Naive B cell (primary cell): ENCODE data around the gene SRPK1. TPM values are rescaled to one million over a fixed set of nuclear protein-coding genes. Genes with fewer than 3 reads are reported as not detected.

Experiments
- ATAC-seq, 2 donors: fragments of 150-1000 bp; cut with Tn5 transposase; 2 replicates each; pipeline ENCODE4 v1.10.0; 2021; ENCODE audit warnings: low read depth in 2 of 2, mild to moderate bottlenecking in 2 of 2, moderate library complexity in 2 of 2
- DNase-seq: peaks from one replicate; pipeline ENCODE4 v3.0.0; 2022
- H3K27ac Mint-ChIP-seq, 6 donors: one replicate each; pipeline ENCODE4 v1.8.0; 2020 to 2022; ENCODE audit warnings: mild to moderate bottlenecking in 6 of 6, mixed read lengths in 6 of 6, moderate library complexity in 5 of 6, inconsistent platforms in 2 of 6
- H3K27me3 Mint-ChIP-seq, 3 donors: one replicate each; pipeline ENCODE4 v1.8.0; 2021 to 2022; ENCODE audit warnings: mixed read lengths in 3 of 3, mild to moderate bottlenecking in 1 of 3
- H3K36me3 Mint-ChIP-seq, 2 donors: one replicate each; pipeline ENCODE4 v1.8.0; 2020 to 2022; ENCODE audit warnings: mixed read lengths in 2 of 2, inconsistent platforms in 1 of 2, mild to moderate bottlenecking in 1 of 2
- H3K4me1 Mint-ChIP-seq, 3 donors: one replicate each; pipeline ENCODE4 v1.8.0; 2020 to 2022; ENCODE audit warnings: mixed read lengths in 3 of 3, inconsistent platforms in 1 of 3, mild to moderate bottlenecking in 1 of 3, moderate library complexity in 1 of 3
- H3K4me3 Mint-ChIP-seq, 8 donors: one replicate each; pipeline ENCODE4 v1.8.0; 2020 to 2022; ENCODE audit warnings: mild to moderate bottlenecking in 8 of 8, mixed read lengths in 8 of 8, moderate library complexity in 8 of 8, inconsistent platforms in 2 of 8
- H3K9me3 Mint-ChIP-seq, 7 donors: one replicate each; pipeline ENCODE4 v1.8.0; 2020 to 2022; ENCODE audit warnings: mixed read lengths in 7 of 7, mild to moderate bottlenecking in 5 of 7, inconsistent platforms in 2 of 7, moderate library complexity in 1 of 7
- polyA plus RNA-seq, 6 donors: library from polyadenylated mRNA; unstranded; fragments of 300-500 nt; fragmentation: Illumina TruSeq; gene quantifications; one replicate each; pipeline ENCODE4 v1.2.3, GENCODE V29; 2021; ENCODE audit warnings: low read depth in 6 of 6

SRPK1 gene
- polyA plus RNA-seq, 6 donors from 2014 or later: 25.4 to 43.8 (median 37.3) TPM

GRCh38 chr6:35811699-35811995 is 109.3 kb downstream of the SRPK1 start:
- Mint-ChIP-seq H3K4me1 (no peaks in the 10 kb centered on the region), H3K36me3 (no peaks in the 10 kb centered on the region), H3K4me3 (no peak overlapping the region), H3K27ac (no peak overlapping the region), H3K27me3 (peaks cover 15 to 42% (median 31%) of the 10 kb centered on the region in 3 donors), H3K9me3 (peaks cover 0 to 5% (median 1%) of the 10 kb centered on the region in 7 donors)
- no peak for ATAC-seq
- no peak for DNase-seq

- Mint-ChIP-seq H3K27me3 (peaks cover 20 to 48% (median 36%) of the 10 kb centered on the region in 3 donors), H3K27ac (no peak overlapping the region), H3K4me3 (no peak overlapping the region), H3K36me3 (no peaks in the 10 kb centered on the region), H3K9me3 (peaks cover 0 to 2% (median 0%) of the 10 kb centered on the region in 7 donors), H3K4me1 (no peaks in the 10 kb centered on the region)
- no peak for ATAC-seq
- no peak for DNase-seq
These were observed 109.8 kb downstream of the SRPK1 start for GRCh38 chr6:35810971-35811698.

GRCh38 chr6:35809809-35810208 is 111.1 kb downstream of the SRPK1 start:
- ATAC-seq (no peak), DNase-seq (no peak)
- no peaks in the 10 kb centered on the region for H3K36me3 Mint-ChIP-seq
- peaks cover 0 to 4% (median 0%) of the 10 kb centered on the region in 7 donors for H3K9me3 Mint-ChIP-seq
- H3K4me3 Mint-ChIP-seq: no peak overlapping the region
- H3K27me3 Mint-ChIP-seq: peaks cover 29 to 51% (median 49%) of the 10 kb centered on the region in 3 donors
- no peak overlapping the region for H3K27ac Mint-ChIP-seq
- H3K4me1 Mint-ChIP-seq: peaks cover 0 to 6% (median 3%) of the 10 kb centered on the region in 3 donors

GRCh38 chr6:35808688-35809087 is 112.2 kb downstream of the SRPK1 start:
- Mint-ChIP-seq H3K36me3 (no peaks in the 10 kb centered on the region), H3K4me3 (peak overlapping the region in 1 of 8 donors; percentile 7)

GRCh38 chr6:35804996-35805736 is 115.7 kb downstream of the SRPK1 start, which contains the start of gene LHFPL5:
Gene LHFPL5, plus strand, starts transcription at chr6:35805352. Its CDS starts 319 bp downstream, at chr6:35805671.
- ATAC-seq (peak in 1 of 2 donors; percentile 46), DNase-seq (peak; percentile 26)
- peak within 1 kb of the TSS in 3 of 8 donors; percentile 5 to 45 (median 45) for H3K4me3 Mint-ChIP-seq
- peaks cover 0 to 8% (median 3%) of the 10 kb centered on the region in 3 donors for H3K4me1 Mint-ChIP-seq
- peaks cover 37 to 44% (median 43%) of the 10 kb centered on the region in 3 donors for H3K27me3 Mint-ChIP-seq
- no peaks in the 10 kb centered on the region for H3K36me3 Mint-ChIP-seq
- H3K27ac Mint-ChIP-seq: peak within 1 kb of the TSS in 1 of 6 donors; percentile 37
- H3K9me3 Mint-ChIP-seq: peaks cover 0 to 4% (median 0%) of the 10 kb centered on the region in 7 donors

More at GRCh38 chr6:35808688-35809087, 112.2 kb downstream of the SRPK1 start:
- no peak for ATAC-seq
- H3K27ac Mint-ChIP-seq: no peak overlapping the region
- peaks cover 0 to 4% (median 0%) of the 10 kb centered on the region in 7 donors for H3K9me3 Mint-ChIP-seq
- DNase-seq: no peak
- peaks cover 33 to 53% (median 52%) of the 10 kb centered on the region in 3 donors for H3K27me3 Mint-ChIP-seq
- H3K4me1 Mint-ChIP-seq: peaks cover 0 to 8% (median 3%) of the 10 kb centered on the region in 3 donors

GRCh38 chr6:35801148-35801547 is 119.8 kb downstream of the SRPK1 start:
- peaks cover 17 to 28% (median 18%) of the 10 kb centered on the region in 3 donors for H3K27me3 Mint-ChIP-seq
- H3K36me3 Mint-ChIP-seq: no peaks in the 10 kb centered on the region
- peaks cover 0 to 8% (median 3%) of the 10 kb centered on the region in 3 donors for H3K4me1 Mint-ChIP-seq
- no peak overlapping the region for H3K4me3 Mint-ChIP-seq
- H3K9me3 Mint-ChIP-seq: peaks cover 0 to 4% (median 0%) of the 10 kb centered on the region in 7 donors
- ATAC-seq (no peak), DNase-seq (no peak)
- no peak overlapping the region for H3K27ac Mint-ChIP-seq

- no peak for DNase-seq
- Mint-ChIP-seq H3K27ac (peak overlapping the region in 1 of 6 donors; percentile 8), H3K4me1 (no peaks in the 10 kb centered on the region), H3K36me3 (no peaks in the 10 kb centered on the region), H3K9me3 (no peaks in the 10 kb centered on the region), H3K4me3 (no peak overlapping the region), H3K27me3 (peaks cover 12 to 18% (median 13%) of the 10 kb centered on the region in 3 donors)
- no peak for ATAC-seq
These were observed 122.2 kb downstream of the SRPK1 start for GRCh38 chr6:35798706-35799105.

GRCh38 chr6:35797837-35798526 is 122.9 kb downstream of the SRPK1 start:
- no peaks in the 10 kb centered on the region for H3K36me3 Mint-ChIP-seq

GRCh38 chr6:35796236-35796635 is 124.7 kb downstream of the SRPK1 start:
- no peaks in the 10 kb centered on the region for H3K4me1 Mint-ChIP-seq
- H3K27ac Mint-ChIP-seq: no peak overlapping the region
- no peak for DNase-seq
- no peak for ATAC-seq
- H3K36me3 Mint-ChIP-seq: no peaks in the 10 kb centered on the region
- H3K27me3 Mint-ChIP-seq: peaks cover 18 to 22% (median 19%) of the 10 kb centered on the region in 3 donors
- H3K9me3 Mint-ChIP-seq: no peaks in the 10 kb centered on the region
- H3K4me3 Mint-ChIP-seq: no peak overlapping the region

More at GRCh38 chr6:35797837-35798526, 122.9 kb downstream of the SRPK1 start:
- Mint-ChIP-seq H3K9me3 (no peaks in the 10 kb centered on the region), H3K4me3 (no peak overlapping the region), H3K27me3 (peaks cover 16 to 18% (median 18%) of the 10 kb centered on the region in 3 donors), H3K4me1 (no peaks in the 10 kb centered on the region), H3K27ac (no peak overlapping the region)
- DNase-seq (no peak), ATAC-seq (no peak)

GRCh38 chr6:35795453-35796071 is 125.3 kb downstream of the SRPK1 start:
- Mint-ChIP-seq H3K4me3 (no peak overlapping the region), H3K9me3 (no peaks in the 10 kb centered on the region), H3K36me3 (no peaks in the 10 kb centered on the region), H3K27ac (no peak overlapping the region), H3K4me1 (no peaks in the 10 kb centered on the region), H3K27me3 (peaks cover 18 to 24% (median 20%) of the 10 kb centered on the region in 3 donors)
- no peak for ATAC-seq
- no peak for DNase-seq

GRCh38 chr6:35794536-35795452 is 126.1 kb downstream of the SRPK1 start:
- no peak overlapping the region for H3K4me3 Mint-ChIP-seq
- no peaks in the 10 kb centered on the region for H3K9me3 Mint-ChIP-seq
- DNase-seq: no peak
- peaks cover 18 to 30% (median 21%) of the 10 kb centered on the region in 3 donors for H3K27me3 Mint-ChIP-seq
- no peaks in the 10 kb centered on the region for H3K36me3 Mint-ChIP-seq
- ATAC-seq: no peak
- peak overlapping the region in 2 of 6 donors; percentile 16 to 30 for H3K27ac Mint-ChIP-seq
- H3K4me1 Mint-ChIP-seq: no peaks in the 10 kb centered on the region

- H3K27ac Mint-ChIP-seq: no peak overlapping the region
- H3K4me1 Mint-ChIP-seq: no peaks in the 10 kb centered on the region
- no peak for ATAC-seq
- H3K9me3 Mint-ChIP-seq: no peaks in the 10 kb centered on the region
- no peak for DNase-seq
- H3K27me3 Mint-ChIP-seq: peaks cover 29 to 57% (median 44%) of the 10 kb centered on the region in 3 donors
- no peak overlapping the region for H3K4me3 Mint-ChIP-seq
- no peaks in the 10 kb centered on the region for H3K36me3 Mint-ChIP-seq
These were observed 130.2 kb downstream of the SRPK1 start for GRCh38 chr6:35790683-35791082.
